Dedifferentiated amniotic fluid mesenchymal stem cell (primary cell): Measurements from ENCODE around the gene KCNJ5.

Experiments
- DNase-seq: peaks from one replicate; pipeline ENCODE4 v3.0.0-alpha.2; 2016; ENCODE audit errors: extremely low spot score

KCNJ5 gene

GRCh38 chr11:128895526-128895925 is 4.4 kb downstream of the KCNJ5 start:
- DNase-seq = no peak

DNA sequence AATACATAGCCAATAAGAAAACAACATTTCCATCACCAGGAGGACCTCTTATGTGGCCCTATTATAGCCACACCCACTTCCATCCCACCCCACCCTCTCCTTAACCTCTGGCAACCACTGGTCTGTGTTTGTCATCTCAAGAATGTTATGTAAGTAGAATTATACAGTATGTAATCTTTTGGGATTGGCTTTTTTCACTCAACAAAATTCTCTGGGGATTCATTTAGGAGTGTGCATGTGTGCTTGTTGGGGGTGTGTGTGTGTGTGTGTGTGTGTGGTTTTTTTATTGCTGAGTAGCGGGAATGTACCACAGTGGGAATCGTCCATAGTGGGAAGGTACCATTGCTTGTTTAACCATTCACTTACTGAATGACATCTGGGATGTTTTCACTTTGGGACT is 5.2 kb downstream of the KCNJ5 start:
- no peak for DNase-seq

- no peak for DNase-seq
Observed at GRCh38 chr11:128897826-128898225, 6.7 kb downstream of the KCNJ5 start.

DNA sequence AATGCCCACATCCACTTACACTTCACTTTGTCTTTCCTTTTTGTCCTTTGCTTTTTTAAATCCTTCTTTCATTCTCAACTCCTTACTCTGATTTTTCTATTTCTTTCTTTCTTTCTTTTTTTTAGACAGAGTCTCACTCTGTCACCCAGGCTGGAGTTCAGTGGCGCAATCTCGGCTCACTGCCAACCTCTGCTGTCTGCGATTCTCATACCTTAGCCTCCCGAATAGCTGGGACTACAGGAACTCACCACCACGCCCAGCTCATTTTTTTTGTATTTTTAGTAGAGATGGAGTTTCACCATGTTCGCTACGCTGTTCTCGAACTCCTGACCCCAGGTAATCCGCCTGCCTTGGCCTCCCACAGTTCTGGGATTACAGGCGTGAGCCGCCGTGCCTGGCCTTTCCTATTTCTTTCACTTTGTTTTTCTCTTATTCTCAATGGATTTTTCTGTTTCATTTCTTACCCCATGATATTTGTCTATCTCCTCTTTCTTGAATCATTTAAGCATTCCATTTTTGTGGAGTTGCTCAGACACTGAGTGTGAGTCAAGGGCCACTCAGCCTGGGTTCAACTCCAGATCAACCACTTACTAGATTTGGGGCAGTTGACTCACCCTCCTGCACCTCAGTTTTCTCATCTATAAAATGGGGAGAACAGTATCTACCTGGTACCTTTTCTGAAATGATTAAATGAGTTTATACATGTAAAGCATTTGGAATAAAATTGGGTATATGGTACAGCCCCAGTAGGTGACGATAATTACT is 7.6 kb downstream of the KCNJ5 start:
- DNase-seq = no peak

DNA sequence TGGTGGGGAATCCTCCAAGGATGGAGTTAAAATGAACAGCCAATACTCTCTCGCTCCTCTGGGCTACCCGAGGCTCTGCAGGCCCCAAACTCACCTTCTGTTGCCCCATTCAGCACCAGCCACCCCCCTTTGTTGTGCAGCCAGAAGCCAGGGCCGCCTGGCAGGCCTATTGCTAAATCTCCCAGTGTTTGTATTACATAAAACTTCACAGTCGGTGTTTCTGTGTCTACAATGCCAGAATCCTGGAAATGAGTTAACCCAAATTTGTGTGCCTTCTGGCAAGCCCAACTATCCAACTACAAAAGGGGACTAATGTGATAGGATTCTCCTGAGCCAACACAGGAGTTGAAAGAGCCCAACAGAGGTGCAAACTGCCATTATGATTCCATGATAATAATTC is 9.3 kb downstream of the KCNJ5 start:
- DNase-seq = no peak

DNA sequence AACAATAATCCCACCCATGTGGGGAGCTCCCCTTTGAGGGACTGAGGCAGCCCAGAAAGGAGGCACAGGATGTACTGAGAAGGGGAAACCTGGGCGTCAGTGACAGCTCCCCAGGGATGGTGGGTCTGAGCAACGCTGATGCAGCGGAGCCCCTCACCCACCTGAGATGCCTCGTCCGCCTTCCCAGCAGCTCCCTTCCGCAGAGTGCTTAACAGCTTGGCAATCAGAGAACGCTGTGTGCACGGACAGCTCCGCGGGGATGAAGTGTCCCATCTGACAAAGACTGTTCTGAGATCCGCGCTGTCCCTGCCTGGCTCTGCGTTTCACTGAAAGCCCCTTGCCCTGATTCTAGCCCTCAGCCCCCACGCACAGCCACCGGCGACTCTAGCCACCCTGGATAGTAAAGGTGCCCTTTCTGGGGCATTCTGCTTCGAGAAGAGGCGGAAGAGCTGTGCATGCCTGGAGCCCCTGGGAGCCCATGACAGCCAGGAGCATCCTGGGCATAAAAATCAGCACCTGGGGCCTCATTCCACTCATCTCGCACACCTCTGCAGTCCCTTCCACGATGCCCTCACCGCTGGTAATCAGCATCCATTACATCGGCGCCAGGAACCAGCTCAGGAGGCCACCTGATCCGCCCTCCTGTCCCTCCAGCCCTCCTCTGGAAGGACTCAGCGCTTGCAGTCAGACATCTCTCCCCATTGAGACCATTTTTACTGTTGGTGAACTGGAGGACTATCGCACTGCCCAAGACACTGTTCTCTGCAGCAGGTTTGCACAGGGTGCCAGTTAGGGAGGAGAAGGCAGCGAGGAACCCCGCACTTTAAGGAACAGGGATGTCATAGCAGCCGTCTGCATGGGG is 10.7 kb downstream of the KCNJ5 start:
- no peak for DNase-seq

GRCh38 chr11:128902515-128903066 is 11.4 kb downstream of the KCNJ5 start:
- peak; percentile 54 for DNase-seq

- no peak for DNase-seq
Observed at GRCh38 chr11:128903248-128904061, 12.3 kb downstream of the KCNJ5 start.

DNA sequence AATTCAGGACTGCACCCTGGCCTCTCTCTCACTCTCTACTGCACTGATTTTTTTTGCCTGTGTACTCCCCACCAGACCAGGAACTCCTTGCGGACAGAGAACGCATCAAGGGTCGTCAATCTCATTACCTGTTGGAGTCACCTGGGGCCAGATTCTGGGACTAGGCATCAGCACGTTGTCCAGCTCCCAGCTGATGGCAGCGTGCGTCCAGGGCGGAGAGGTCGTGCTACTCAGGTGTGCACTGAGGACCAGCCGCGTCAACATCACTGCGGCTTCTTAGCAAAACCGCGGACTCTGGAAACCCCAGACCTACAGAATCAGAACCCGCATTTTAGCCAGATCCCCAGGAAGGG is 13.1 kb downstream of the KCNJ5 start:
- no peak for DNase-seq

GRCh38 chr11:128904656-128905344 is 13.6 kb downstream of the KCNJ5 start:
- DNase-seq = no peak

- DNase-seq = no peak
Observed at GRCh38 chr11:128905345-128906184, 14.4 kb downstream of the KCNJ5 start.

DNA sequence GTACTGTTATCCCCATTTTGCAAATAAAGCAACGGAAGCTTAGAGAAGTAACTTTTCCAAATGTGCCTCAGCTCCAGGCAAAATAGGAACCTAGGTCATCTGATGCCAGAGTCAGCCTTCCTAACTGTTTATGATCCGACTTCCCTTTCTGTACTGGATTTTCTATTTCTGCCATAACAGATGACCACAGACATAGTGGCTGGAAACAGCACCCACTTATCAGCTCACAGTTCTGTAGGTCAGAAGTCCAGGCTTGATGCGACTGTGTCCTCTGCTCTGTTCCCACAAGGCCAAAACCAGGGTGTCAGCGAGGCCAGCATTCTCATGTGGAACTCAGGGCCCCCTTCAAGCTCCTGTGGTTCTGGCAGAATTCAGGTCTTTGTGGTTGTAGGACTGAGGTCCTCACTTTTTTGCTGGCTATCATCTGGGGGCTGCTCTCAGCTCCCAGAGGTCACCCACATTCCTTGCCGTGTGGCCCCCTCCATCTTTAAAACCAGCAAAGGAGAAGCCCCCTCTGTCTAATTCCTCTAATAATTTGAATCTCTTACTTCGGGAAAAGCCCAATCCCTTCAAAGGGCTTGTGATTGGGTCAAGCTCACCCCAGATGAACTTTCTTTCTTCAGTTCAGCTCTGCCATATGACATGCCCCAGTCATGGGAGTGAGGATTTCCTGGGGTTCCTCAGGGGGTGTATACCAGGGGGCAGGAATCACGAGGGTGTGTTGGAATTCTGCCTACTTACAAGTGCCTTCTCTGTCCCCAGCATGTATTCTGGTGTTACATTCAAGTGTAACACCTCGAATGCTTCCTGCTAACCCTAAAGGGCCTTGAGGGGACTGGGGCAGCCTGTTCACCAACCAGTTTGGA is 15.3 kb downstream of the KCNJ5 start:
- no peak for DNase-seq

DNA sequence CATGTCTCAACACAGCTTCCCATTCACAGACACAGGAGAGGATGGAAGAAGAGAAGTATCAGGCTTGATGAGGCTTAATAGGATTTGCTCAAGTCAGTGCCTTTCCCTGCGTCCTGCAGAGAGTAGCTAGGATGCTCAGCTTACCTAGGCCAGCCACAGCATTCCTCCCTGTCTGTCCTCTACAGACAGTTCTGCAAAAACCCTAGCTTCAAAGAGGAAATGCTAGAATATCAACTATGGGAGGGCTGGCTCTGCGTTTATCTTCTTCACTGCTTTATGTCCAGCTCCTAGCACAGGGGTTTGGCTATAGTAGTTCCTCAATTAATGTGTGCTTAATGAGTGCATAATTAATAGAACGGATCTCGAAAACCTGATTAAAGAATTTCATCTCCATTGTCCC is 16.4 kb downstream of the KCNJ5 start:
- no peak for DNase-seq

DNA sequence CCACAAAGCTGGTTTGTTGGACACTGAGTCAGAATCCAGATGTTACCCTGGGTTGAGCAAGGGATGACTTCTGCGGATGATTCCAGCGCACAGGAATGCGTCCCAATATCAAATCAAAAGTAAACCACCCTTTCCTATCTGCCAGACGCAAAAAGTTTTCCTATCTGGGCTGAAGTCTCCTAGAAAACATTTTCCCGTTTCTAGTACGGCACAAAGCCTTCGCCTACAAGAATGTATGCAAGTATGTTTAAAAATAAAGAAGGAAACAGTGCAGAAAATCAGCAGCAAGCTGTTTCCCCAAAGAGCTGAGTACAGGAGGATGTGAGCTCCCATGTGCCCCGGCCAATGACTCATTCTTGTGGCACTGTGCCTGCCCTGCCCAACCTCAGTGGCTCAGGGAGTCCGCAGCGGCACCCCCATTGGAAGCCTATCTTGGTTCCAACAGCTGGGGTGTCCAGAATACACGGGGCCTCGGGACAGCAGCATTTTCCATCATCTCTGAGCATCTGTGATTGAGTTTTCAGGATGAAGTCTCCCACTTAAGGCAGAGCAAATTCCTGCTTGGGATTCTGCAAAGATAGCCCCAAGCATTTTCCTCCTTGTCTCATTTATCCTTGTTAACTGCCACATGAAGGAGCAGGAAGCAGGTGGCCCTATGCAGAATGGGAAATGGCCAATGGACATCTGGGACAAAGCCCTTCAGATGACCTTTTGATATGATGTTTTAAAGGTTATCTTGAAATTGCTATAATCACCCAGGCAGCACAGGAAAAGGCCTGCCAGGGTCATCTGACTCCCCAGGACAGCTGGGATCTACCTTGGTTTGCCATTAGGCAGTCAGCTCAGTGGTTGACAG is 17.5 kb downstream of the KCNJ5 start:
- peak; percentile 51 for DNase-seq

DNA sequence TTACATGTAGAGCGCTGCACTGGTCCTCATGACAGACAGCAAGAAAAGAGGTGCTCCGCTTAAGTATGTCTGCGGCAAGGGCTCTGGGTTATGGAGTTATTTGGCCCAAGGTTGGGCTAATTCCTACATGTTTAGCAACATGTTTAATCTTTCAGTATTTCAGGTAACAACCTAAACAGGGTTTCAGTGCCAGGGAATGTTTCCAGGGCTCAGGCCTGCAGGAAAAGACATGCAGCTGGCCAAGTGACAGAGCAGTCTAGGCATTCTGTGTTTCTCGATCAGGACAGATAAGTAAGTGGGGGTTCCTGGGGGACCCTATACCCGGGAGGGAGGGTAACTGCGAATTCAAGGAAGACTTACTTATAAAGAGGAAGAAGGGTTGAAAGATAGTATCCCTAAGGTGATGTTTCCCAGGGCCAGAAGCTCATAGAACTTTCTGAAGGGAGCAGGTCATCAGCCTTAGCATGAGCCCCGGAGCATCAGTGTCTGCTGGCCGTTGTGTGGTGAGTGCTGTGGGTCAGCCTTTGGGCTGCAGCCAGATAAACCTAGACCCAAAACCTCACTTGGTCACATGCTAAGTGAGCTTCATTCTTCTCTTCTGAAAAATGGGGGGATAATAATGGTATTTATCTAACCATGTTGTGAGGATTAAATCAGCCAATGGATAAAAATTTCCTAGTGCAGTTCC is 18.4 kb downstream of the KCNJ5 start:
- no peak for DNase-seq

DNA sequence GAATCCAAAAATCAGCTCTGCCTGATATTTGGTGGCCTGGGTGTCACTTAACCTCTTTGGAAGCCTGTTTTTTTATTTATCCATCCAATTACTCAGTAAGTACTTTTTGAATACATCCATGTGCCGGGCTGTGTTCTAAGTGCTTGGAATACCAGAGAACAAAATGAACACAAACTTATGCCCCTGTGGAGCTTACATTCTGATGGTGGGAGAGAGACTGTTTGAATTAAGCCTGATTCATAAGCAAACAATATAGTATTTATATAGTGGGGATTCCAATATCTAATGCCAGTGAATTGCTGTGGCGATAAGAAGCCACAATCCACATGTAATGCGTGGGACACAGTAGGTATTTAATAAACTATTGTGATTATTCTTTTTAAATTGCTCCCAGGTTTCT is 19.4 kb downstream of the KCNJ5 start:
- DNase-seq = no peak

GRCh38 chr11:128911239-128911638 is 20.1 kb downstream of the KCNJ5 start:
- DNase-seq = no peak

GRCh38 chr11:128911701-128912100 is 20.5 kb downstream of the KCNJ5 start:
- no peak for DNase-seq
